HepG2 (cell line): ENCODE measurements around the gene TTLL11. TPM values are rescaled to one million over a fixed set of nuclear protein-coding genes. Genes with fewer than 3 reads are reported as not detected.
A peak's percentile ranks its signal among the peaks of the same experiment; 100 is the strongest.

ENCODE experiments used
- CREB1 ChIP-seq, 2 experiments: fragments of 450-650 bp in 1 of 2; IDR thresholded peaks; 2 replicates each; pipeline ENCODE4 v1.6.1; 2016 to 2017; ENCODE audit warnings: control low read depth in 1 of 2, mild to moderate bottlenecking in 1 of 2, missing compliant biosample characterization in 1 of 2, missing genetic modification characterization in 1 of 2
- ETV6 ChIP-seq: sonication (generic); formaldehyde crosslinking; conservative IDR thresholded peaks from 2 replicates; pipeline ENCODE4 v1.4.0; 2020; ENCODE audit warnings: missing genetic modification reagents
- HIVEP1 ChIP-seq: sonication (generic); formaldehyde crosslinking; IDR thresholded peaks from 2 replicates; pipeline ENCODE4 v1.4.0; 2020; ENCODE audit warnings: mild to moderate bottlenecking, missing genetic modification reagents
- NR3C1 ChIP-seq: sonication (generic); formaldehyde crosslinking; IDR thresholded peaks from 2 replicates; pipeline ENCODE4 v1.4.0; 2020; ENCODE audit warnings: missing genetic modification reagents
- PAX8 ChIP-seq: sonication (generic); formaldehyde crosslinking; IDR thresholded peaks from 2 replicates; pipeline ENCODE4 v1.8.0; 2022; ENCODE audit warnings: mild to moderate bottlenecking, missing genetic modification reagents, borderline replicate concordance
- SIX4 ChIP-seq: sonication (generic); formaldehyde crosslinking; IDR thresholded peaks from 2 replicates; pipeline ENCODE4 v1.4.0; 2020; ENCODE audit warnings: missing genetic modification reagents
- TBX3 ChIP-seq: fragments of 450-650 bp; IDR thresholded peaks from 2 replicates; pipeline ENCODE4 v1.6.1; 2017; ENCODE audit warnings: antibody characterized with exemption, mild to moderate bottlenecking, inconsistent platforms, borderline replicate concordance
- ZMAT3 ChIP-seq: sonication (generic); formaldehyde crosslinking; conservative IDR thresholded peaks from 2 replicates; pipeline ENCODE4 v1.7.0; 2021; ENCODE audit warnings: missing genetic modification reagents
- ZNF180 ChIP-seq: sonication (generic); formaldehyde crosslinking; IDR thresholded peaks from 2 replicates; pipeline ENCODE4 v1.4.0; 2020; ENCODE audit warnings: low read depth, missing genetic modification reagents, borderline replicate concordance
- ZNF260 ChIP-seq: sonication (generic); formaldehyde crosslinking; IDR thresholded peaks from 2 replicates; pipeline ENCODE4 v1.4.0; 2020; ENCODE audit warnings: missing genetic modification reagents, low read depth, mild to moderate bottlenecking, borderline replicate concordance
- ZNF282 ChIP-seq: fragments of 450-650 bp; IDR thresholded peaks from 2 replicates; pipeline ENCODE4 v1.6.1; 2018; ENCODE audit not compliant: partially characterized antibody
- ZNF343 ChIP-seq: sonication (generic); formaldehyde crosslinking; IDR thresholded peaks from 2 replicates; pipeline ENCODE4 v1.4.0; 2020; ENCODE audit warnings: mild to moderate bottlenecking, missing genetic modification reagents
- ZNF563 ChIP-seq: sonication (generic); formaldehyde crosslinking; IDR thresholded peaks from 2 replicates; pipeline ENCODE4 v1.8.0; 2022; ENCODE audit warnings: mild to moderate bottlenecking, moderate library complexity, missing genetic modification reagents
- ZNF570 ChIP-seq: sonication (generic); formaldehyde crosslinking; IDR thresholded peaks from 2 replicates; pipeline ENCODE4 v1.4.0; 2020; ENCODE audit warnings: mild to moderate bottlenecking, missing genetic modification reagents, borderline replicate concordance
- ZNF816 ChIP-seq: sonication (generic); formaldehyde crosslinking; IDR thresholded peaks from 2 replicates; pipeline ENCODE4 v1.8.0; 2022; ENCODE audit warnings: missing genetic modification reagents, mild to moderate bottlenecking, borderline replicate concordance
- ZSCAN25 ChIP-seq: sonication (generic); formaldehyde crosslinking; IDR thresholded peaks from 2 replicates; pipeline ENCODE4 v1.8.0; 2022; ENCODE audit warnings: mild to moderate bottlenecking, missing genetic modification reagents
- polyA plus RNA-seq, 8 experiments: library from polyadenylated mRNA; depleted of rRNA in 3 of 8; stranded (reverse) in 7 of 8; unstranded in 1 of 8; fragments of >200 nt; fragmentation: Illumina TruSeq in 4 of 8; extraction: Trizol in 4 of 8; gene quantifications; 2 replicates each; pipeline versions ENCODE4 v1.2.1 to v1.2.3, GENCODE V29; 2011 to 2016; ENCODE audit warnings: low read depth in 4 of 8, missing spikeins in 1 of 8, mixed read lengths in 1 of 8; ENCODE audit not compliant: insufficient read depth in 1 of 8
- total RNA-seq, 5 experiments: library from RNA; depleted of rRNA; stranded (reverse); fragments of >200 nt; fragmentation: Illumina TruSeq; extraction: Trizol; gene quantifications; 2 replicates each; pipeline ENCODE4 v1.2.3, GENCODE V29; 2016; ENCODE audit warnings: low read depth in 1 of 5
- TF ChIP-seq, protein P1 (sequence below): sonication (generic); formaldehyde crosslinking; IDR thresholded peaks from 2 replicates; pipeline ENCODE4 v1.4.0; 2020; ENCODE audit warnings: missing genetic modification reagents, low read depth, mild to moderate bottlenecking, borderline replicate concordance
- TF ChIP-seq, protein P2 (sequence below): sonication (generic); formaldehyde crosslinking; IDR thresholded peaks from 2 replicates; pipeline ENCODE4 v1.4.0; 2020; ENCODE audit warnings: missing genetic modification reagents
- TF ChIP-seq, protein P3 (sequence below): sonication (generic); IDR thresholded peaks from 2 replicates; pipeline ENCODE4 v1.6.1; 2016; ENCODE audit warnings: low read depth, borderline replicate concordance
- TF ChIP-seq, protein P4 (sequence below): IDR thresholded peaks from 2 replicates; pipeline ENCODE4 v1.6.1; 2016; ENCODE audit warnings: low read depth, control low read depth
- TF ChIP-seq, protein P5 (sequence below), 2 experiments: sonication (generic) in 1 of 2; formaldehyde crosslinking in 1 of 2; IDR thresholded peaks; 2 replicates each; pipeline versions ENCODE4 v1.4.0 to v1.6.1; 2016 to 2020; ENCODE audit warnings: borderline replicate concordance in 1 of 2, low read depth in 1 of 2, mild to moderate bottlenecking in 1 of 2, missing genetic modification reagents in 1 of 2

TTLL11 gene
- total and polyA plus RNA-seq, 2 of the 13 experiments (the other 11 are each of a cell fraction or from before 2014, with no cell fraction given): 4.5 to 5.2 TPM

DNA sequence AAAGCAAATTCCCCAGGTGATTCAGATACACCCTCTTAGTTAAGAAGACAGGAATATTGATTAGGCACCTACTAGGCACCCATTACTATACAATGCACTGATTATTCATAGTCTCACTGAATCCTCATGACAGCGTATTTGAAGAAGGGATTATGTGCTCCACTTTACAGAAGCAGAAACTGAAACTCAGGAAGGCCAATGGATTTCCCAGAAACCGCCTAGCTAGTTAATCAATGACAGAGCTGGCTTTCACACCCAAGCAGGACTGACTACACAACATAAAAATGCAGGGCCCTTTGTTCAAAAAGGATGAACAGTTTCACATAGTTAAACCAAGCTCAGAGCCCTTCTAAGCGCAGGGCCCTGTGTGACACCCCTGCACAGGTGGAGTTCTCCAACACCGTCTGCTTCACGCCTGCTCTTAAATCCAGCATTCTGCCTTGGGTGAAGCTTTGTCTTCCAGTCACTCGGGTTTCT lies 117.3 kb downstream of the TTLL11 start (continued):
- TF ChIP-seq ZNF260 (CRISPR knock-in tag) (no peak), ETV6 (CRISPR knock-in tag) (no peak), CREB1 (IDR thresholded peaks at IDR 0.05) (no peak), CREB1 (CRISPR knock-in tag; IDR thresholded peaks at IDR 0.05) (peak; percentile 52), TBX3 (peak; percentile 72; the same call in 1 of the 2 replicates), ZNF343 (CRISPR knock-in tag) (no peak), ZMAT3 (CRISPR knock-in tag) (no peak), HIVEP1 (CRISPR knock-in tag) (no peak), ZNF570 (CRISPR knock-in tag) (no peak), ZSCAN25 (CRISPR knock-in tag) (peak; percentile 96), ZNF563 (CRISPR knock-in tag) (no peak), ZNF816 (no peak), NR3C1 (CRISPR knock-in tag) (no peak), PAX8 (CRISPR knock-in tag) (no peak), SIX4 (CRISPR knock-in tag) (peak; percentile 35; the same call in 1 of the 2 replicates), ZNF282 (no peak), ZNF180 (CRISPR knock-in tag) (no peak)
- TF ChIP-seq, protein P1, sequence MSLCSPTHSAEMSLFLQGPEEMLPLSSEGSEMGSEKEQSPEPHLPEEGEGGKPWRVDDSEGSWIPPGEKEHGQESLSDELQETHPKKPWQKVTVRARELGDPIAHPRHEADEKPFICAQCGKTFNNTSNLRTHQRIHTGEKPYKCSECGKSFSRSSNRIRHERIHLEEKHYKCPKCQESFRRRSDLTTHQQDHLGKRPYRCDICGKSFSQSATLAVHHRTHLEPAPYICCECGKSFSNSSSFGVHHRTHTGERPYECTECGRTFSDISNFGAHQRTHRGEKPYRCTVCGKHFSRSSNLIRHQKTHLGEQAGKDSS (CRISPR knock-in tag): no peak; the same call in 1 of the 2 replicates
- TF ChIP-seq, protein P2, sequence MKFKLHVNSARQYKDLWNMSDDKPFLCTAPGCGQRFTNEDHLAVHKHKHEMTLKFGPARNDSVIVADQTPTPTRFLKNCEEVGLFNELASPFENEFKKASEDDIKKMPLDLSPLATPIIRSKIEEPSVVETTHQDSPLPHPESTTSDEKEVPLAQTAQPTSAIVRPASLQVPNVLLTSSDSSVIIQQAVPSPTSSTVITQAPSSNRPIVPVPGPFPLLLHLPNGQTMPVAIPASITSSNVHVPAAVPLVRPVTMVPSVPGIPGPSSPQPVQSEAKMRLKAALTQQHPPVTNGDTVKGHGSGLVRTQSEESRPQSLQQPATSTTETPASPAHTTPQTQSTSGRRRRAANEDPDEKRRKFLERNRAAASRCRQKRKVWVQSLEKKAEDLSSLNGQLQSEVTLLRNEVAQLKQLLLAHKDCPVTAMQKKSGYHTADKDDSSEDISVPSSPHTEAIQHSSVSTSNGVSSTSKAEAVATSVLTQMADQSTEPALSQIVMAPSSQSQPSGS (CRISPR knock-in tag): 0 out of 2 replicates have a peak, but pooled peaks have one; percentile 32
- TF ChIP-seq, protein P3, sequence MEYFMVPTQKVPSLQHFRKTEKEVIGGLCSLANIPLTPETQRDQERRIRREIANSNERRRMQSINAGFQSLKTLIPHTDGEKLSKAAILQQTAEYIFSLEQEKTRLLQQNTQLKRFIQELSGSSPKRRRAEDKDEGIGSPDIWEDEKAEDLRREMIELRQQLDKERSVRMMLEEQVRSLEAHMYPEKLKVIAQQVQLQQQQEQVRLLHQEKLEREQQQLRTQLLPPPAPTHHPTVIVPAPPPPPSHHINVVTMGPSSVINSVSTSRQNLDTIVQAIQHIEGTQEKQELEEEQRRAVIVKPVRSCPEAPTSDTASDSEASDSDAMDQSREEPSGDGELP: no peak
- TF ChIP-seq, protein P4, sequence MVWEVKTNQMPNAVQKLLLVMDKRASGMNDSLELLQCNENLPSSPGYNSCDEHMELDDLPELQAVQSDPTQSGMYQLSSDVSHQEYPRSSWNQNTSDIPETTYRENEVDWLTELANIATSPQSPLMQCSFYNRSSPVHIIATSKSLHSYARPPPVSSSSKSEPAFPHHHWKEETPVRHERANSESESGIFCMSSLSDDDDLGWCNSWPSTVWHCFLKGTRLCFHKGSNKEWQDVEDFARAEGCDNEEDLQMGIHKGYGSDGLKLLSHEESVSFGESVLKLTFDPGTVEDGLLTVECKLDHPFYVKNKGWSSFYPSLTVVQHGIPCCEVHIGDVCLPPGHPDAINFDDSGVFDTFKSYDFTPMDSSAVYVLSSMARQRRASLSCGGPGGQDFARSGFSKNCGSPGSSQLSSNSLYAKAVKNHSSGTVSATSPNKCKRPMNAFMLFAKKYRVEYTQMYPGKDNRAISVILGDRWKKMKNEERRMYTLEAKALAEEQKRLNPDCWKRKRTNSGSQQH: no peak
- TF ChIP-seq, protein P5, sequence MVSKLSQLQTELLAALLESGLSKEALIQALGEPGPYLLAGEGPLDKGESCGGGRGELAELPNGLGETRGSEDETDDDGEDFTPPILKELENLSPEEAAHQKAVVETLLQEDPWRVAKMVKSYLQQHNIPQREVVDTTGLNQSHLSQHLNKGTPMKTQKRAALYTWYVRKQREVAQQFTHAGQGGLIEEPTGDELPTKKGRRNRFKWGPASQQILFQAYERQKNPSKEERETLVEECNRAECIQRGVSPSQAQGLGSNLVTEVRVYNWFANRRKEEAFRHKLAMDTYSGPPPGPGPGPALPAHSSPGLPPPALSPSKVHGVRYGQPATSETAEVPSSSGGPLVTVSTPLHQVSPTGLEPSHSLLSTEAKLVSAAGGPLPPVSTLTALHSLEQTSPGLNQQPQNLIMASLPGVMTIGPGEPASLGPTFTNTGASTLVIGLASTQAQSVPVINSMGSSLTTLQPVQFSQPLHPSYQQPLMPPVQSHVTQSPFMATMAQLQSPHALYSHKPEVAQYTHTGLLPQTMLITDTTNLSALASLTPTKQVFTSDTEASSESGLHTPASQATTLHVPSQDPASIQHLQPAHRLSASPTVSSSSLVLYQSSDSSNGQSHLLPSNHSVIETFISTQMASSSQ (IDR thresholded peaks at IDR 0.05; ENCODE audit: low read depth): peak; percentile 97
- TF ChIP-seq, protein P5 (CRISPR knock-in tag; IDR thresholded peaks at IDR 0.05; ENCODE audit: borderline replicate concordance): peak; percentile 99
